ENCODE data around the gene C1RL. TPM values are rescaled to one million over a fixed set of nuclear protein-coding genes. Genes with fewer than 3 reads are reported as not detected.

The C1RL gene
- total RNA-seq, 1 experiment from 2014 or later = 8.9 TPM

- H3F3A ChIP-seq (ENCODE audit: low read length, unreplicated experiment) = no peaks in the 10 kb centered on the region
- H3K9me2 ChIP-seq (replicated peaks; ENCODE audit: low read length) = no peaks in the 10 kb centered on the region
- intact Hi-C loops (cut with micrococcal nuclease) = no loop called here
- no peaks in the 10 kb centered on the region for H3K79me2 ChIP-seq (ENCODE audit: low read length)
- DNase-seq = peak; percentile 30
- CTCF ChIA-PET = no interaction called here
- peak overlapping the region; percentile 59 for H3K27ac ChIP-seq (ENCODE audit: low read length)
- peak overlapping the region; percentile 62 for H3K4me2 ChIP-seq (ENCODE audit: low read length)
- H3K4me1 ChIP-seq (ENCODE audit: insufficient read depth, low read length) = peaks cover 15% of the 10 kb centered on the region; the same call in 1 of the 2 replicates
- peak; percentile 75 for ATAC-seq
- H2AFZ ChIP-seq (ENCODE audit: low read length) = no peak overlapping the region
- no peaks in the 10 kb centered on the region for H3K36me3 ChIP-seq (ENCODE audit: low read depth, low read length)
- no peak for TF ChIP-seq CTCF (conservative IDR thresholded peaks at IDR 0.05; ENCODE audit: low read depth, low read length)
- no peak for TF ChIP-seq EZH2 (IDR thresholded peaks at IDR 0.05; ENCODE audit: low read length, unreplicated experiment)
- TF ChIP-seq EZH2phosphoT487 (IDR thresholded peaks at IDR 0.05; ENCODE audit: borderline replicate concordance, low read length) = no peak
- H3K4me3 ChIP-seq (ENCODE audit: low read length) = no peak overlapping the region
- POLR2A ChIA-PET (ENCODE audit: unreplicated experiment) = no interaction called here
- BruUV-seq (replicated peaks) = no TSS peak
- no peaks in the 10 kb centered on the region for H3K9me3 ChIP-seq (ENCODE audit: low read length)
- H3K27me3 ChIP-seq (ENCODE audit: low read length) = no peaks in the 10 kb centered on the region
- H4K20me1 ChIP-seq (ENCODE audit: low read length) = no peaks in the 10 kb centered on the region
- no peak overlapping the region for H3K9ac ChIP-seq (ENCODE audit: low read length)
These were observed 29.2 kb downstream of the C1RL start for GRCh38 chr12:7079826-7080125.

GRCh38 chr12:7078163-7078562, 30.9 kb downstream of the C1RL start:
- no peaks in the 10 kb centered on the region for H3K36me3 ChIP-seq (ENCODE audit: low read depth, low read length)
- DNase-seq (peak; percentile 8), ATAC-seq (no peak)
- no peaks in the 10 kb centered on the region for H3K27me3 ChIP-seq (ENCODE audit: low read length)
- H3K4me1 ChIP-seq (ENCODE audit: insufficient read depth, low read length) = peaks cover 15% of the 10 kb centered on the region; the same call in 1 of the 2 replicates
- TF ChIP-seq EZH2 (IDR thresholded peaks at IDR 0.05; ENCODE audit: low read length, unreplicated experiment) (no peak), EZH2phosphoT487 (IDR thresholded peaks at IDR 0.05; ENCODE audit: borderline replicate concordance, low read length) (no peak), CTCF (conservative IDR thresholded peaks at IDR 0.05; ENCODE audit: low read depth, low read length) (peak; percentile 34)
- no peaks in the 10 kb centered on the region for H4K20me1 ChIP-seq (ENCODE audit: low read length)
- no peaks in the 10 kb centered on the region for H3K9me2 ChIP-seq (replicated peaks; ENCODE audit: low read length)
- H3K27ac ChIP-seq (ENCODE audit: low read length) = no peak overlapping the region
- H2AFZ ChIP-seq (ENCODE audit: low read length) = no peak overlapping the region
- H3K4me2 ChIP-seq (ENCODE audit: low read length) = no peak overlapping the region
- BruUV-seq (replicated peaks) = no TSS peak
- ChIA-PET POLR2A (ENCODE audit: unreplicated experiment) (no interaction called here), CTCF (no interaction called here)
- no peak overlapping the region for H3K4me3 ChIP-seq (ENCODE audit: low read length)
- H3K9me3 ChIP-seq (ENCODE audit: low read length) = no peaks in the 10 kb centered on the region
- no peak overlapping the region for H3K9ac ChIP-seq (ENCODE audit: low read length)
- intact Hi-C loops (cut with micrococcal nuclease) = no loop called here
- no peaks in the 10 kb centered on the region for H3F3A ChIP-seq (ENCODE audit: low read length, unreplicated experiment)
- no peaks in the 10 kb centered on the region for H3K79me2 ChIP-seq (ENCODE audit: low read length)

GRCh38 chr12:7076493-7076892, 32.5 kb downstream of the C1RL start:
- DNase-seq = no peak
- CTCF ChIA-PET = no interaction called here
- no TSS peak for BruUV-seq (replicated peaks)

More at GRCh38 chr12:7076493-7076892, 32.5 kb downstream of the C1RL start:
- Histone ChIP-seq H3K4me3 (ENCODE audit: low read length) (no peak overlapping the region), H3K79me2 (ENCODE audit: low read length) (no peaks in the 10 kb centered on the region), H4K20me1 (ENCODE audit: low read length) (no peaks in the 10 kb centered on the region), H3K9me3 (ENCODE audit: low read length) (no peaks in the 10 kb centered on the region), H3K36me3 (ENCODE audit: low read depth, low read length) (no peaks in the 10 kb centered on the region), H3K27ac (ENCODE audit: low read length) (no peak overlapping the region), H3K4me1 (ENCODE audit: insufficient read depth, low read length) (peaks cover 15% of the 10 kb centered on the region; the same call in 1 of the 2 replicates), H3K27me3 (ENCODE audit: low read length) (no peaks in the 10 kb centered on the region), H3K9ac (ENCODE audit: low read length) (no peak overlapping the region), H3K4me2 (ENCODE audit: low read length) (no peak overlapping the region), H3F3A (ENCODE audit: low read length, unreplicated experiment) (no peaks in the 10 kb centered on the region), H3K9me2 (replicated peaks; ENCODE audit: low read length) (no peaks in the 10 kb centered on the region), H2AFZ (ENCODE audit: low read length) (no peak overlapping the region)
- no peak for ATAC-seq
- intact Hi-C loops (cut with micrococcal nuclease) = no loop called here
- TF ChIP-seq CTCF (conservative IDR thresholded peaks at IDR 0.05; ENCODE audit: low read depth, low read length) (no peak), EZH2phosphoT487 (IDR thresholded peaks at IDR 0.05; ENCODE audit: borderline replicate concordance, low read length) (no peak), EZH2 (IDR thresholded peaks at IDR 0.05; ENCODE audit: low read length, unreplicated experiment) (no peak)
- POLR2A ChIA-PET (ENCODE audit: unreplicated experiment) = no interaction called here

Measured in PC-3 (cell line).